GM19328 (cell line): ENCODE data around the gene C16orf96.

Experiments
- ATAC-seq: cut with Tn5 transposase; IDR thresholded peaks from one replicate; pipeline ENCODE4 v1.9.1; 2021; ENCODE audit warnings: mild to moderate bottlenecking, moderate library complexity; ENCODE audit not compliant: unreplicated experiment

C16orf96 gene

DNA sequence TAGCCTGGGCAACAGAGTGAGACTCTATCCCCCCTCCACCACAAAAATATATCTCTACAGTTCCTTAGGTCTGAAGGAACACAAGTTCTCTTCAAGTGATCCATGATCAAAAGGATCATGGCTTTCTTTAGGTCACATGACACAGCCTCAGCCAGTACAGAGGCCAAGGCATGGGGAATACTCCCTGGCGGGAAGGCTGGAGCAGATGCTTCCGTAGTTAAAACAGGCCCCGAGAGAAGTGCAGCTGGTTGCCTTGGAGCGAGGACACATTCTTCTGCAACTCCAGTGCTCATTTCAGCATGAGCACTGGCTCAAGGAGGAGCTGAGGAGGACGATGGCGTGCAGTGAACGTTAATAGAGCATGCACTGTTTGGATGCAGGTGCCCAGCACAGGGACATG, 31.1 kb upstream of the C16orf96 start:
- no peak for ATAC-seq

DNA sequence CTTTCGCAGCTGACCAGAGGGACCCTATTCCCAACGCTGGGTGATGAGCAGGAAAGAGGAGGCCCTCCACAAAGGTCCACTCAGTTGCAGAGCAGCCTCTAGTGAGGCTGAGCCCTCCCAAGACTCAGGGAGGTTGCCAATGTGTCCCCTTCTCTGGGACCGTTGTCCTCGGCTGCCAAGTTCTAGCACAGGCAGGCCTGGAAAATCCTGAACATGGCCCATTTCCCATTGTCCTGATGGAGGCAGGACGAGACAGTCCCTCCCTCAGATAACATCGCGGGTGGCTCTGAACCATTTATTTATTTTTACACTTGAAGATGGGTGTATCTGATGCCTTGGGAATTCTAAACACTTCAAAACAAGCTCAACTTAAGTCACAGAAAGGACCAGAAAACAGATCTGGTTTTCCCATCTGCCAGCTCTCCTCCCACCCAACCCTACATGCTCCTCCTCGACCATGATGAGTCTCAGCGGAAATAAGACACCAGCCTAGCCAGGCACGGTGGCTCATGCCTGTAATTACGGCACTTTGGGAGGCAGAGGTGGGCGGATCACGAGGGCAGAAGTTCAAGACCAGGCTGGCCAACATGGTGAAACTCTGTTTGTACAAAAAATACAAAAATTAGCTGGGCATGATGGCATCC, 30.4 kb upstream of the C16orf96 start:
- ATAC-seq = no peak

DNA sequence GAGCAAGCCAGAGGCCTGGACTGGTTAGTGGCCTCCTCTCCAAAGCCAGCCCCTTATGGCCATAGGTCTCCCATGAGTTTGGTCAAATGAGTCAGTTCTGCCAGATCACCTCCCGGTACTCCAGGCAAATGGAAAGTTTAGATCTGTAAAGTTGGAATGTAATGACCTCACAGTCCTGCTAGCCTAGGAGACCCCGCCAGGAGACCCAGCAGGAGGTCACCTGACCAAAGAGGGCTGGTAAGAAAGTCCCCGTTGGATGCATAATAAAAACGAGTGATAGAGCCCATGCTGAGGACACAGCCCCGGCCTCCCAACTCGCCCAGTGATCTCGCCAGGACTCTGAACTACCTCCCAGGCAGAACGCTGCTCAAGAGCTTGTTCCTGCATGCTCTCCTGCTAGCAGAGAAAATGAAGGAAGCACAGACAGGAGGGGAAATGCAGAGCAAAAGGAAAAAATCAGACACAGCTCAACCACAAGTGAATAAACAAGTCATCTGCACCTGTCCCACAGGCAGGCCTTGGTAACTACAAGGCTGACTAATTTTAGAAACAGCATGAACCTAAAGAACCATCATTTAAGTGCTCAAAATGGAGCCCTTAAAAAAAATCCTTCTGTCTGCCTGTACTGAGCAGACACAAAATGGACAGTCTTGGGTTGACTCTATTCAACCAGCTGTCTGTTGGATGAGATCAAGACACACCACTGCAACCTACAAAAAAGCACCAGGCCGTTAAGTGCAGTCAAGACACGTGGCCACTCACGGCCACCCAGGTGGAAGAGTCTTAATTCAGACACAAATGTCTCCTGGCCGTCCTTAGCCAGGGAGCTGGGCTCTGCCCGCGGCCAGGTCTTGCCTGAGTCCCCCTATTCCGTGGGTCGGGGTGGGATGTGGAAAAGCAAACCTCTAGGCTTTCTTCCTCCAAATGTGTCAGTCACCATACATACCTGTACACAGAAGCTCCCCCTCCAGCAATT, 26.8 kb upstream of the C16orf96 start:
- no peak for ATAC-seq

DNA sequence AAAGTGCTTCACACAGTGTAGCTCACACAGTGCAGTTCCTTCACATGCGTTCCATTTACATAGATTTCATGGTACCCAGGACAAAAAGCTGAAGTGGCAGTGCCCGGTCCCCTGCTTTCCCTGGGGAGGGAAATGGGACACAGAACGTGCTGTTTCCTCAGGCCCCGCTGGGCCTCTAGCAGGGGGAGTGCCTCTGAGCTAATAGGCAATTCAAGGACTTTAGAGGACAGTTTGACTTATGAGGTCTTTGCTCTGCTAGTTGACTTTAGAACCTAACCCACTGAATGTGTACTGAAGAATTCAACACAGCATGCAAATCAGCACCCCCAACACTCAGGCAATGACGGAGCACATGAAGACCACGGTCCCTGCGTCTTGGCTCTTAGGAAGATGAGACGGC, 24.3 kb upstream of the C16orf96 start:
- ATAC-seq = no peak

DNA sequence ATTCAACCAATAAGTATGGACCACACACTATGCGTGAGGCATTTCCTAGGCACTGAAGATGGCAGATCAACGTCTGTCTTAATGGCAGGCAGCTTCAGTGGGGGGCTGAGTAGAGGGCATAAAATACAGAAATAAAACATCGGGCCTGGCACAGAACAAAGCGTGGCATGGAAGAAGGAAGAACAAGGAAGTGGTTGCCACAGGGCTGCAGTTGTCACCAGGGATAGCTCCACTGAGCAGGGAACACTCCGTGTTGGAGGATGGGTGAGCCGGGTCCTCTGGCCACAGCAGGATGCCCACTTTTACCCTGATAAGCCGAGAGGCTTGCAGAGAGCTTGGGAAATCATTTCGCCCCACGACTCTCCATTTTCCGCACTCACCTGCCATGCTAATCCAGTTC, 23.9 kb upstream of the C16orf96 start:
- ATAC-seq = no peak

DNA sequence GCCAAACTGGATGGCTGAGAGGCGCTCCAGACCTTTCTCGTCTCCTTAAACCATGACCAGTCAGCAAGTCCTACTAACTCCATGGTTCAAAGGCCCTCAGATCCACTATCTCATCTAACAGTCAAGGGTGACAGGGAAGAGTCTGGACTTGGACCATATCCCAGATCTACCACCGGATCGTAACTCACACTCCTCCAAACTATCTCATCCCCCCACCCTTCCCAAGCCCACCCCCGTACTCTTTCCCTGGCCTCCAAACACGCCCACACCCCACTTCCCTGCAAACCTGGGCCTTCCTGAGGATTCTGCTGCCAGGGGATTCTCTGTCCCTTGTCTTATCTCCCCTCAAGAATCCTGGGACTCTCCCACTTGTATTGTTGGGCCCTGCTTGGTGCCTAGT, 22.6 kb upstream of the C16orf96 start:
- ATAC-seq = no peak

DNA sequence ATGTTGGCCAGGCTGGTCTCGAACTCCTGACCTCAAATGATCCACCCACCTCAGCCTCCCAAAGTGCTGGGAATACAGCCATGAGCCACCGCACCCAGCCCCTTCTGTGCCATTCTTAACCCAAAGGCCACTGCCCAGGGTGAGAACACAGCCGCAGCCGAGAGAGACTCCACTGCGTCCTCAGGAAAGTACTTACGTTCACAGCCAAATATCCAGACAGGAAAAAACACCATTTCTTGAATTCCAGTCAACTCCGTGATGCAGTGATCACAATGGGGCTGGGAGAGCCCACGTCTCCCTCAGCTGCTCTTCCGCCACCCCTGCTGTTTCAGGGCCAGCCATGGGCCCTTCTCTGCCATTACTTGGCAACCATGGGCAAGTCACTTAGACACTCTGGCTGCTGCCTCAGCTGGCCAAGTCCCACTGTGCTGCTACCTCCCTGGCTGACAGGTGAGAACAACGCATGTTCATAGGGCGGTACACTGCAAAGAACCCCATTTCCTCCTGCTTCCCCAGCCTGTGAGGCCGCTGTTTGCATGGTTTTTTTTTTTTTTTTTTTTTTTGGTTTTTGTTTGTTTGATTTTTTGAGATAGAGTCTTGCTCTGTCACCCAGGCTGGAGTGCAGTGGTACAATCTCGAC, 21.9 kb upstream of the C16orf96 start:
- ATAC-seq = no peak

DNA sequence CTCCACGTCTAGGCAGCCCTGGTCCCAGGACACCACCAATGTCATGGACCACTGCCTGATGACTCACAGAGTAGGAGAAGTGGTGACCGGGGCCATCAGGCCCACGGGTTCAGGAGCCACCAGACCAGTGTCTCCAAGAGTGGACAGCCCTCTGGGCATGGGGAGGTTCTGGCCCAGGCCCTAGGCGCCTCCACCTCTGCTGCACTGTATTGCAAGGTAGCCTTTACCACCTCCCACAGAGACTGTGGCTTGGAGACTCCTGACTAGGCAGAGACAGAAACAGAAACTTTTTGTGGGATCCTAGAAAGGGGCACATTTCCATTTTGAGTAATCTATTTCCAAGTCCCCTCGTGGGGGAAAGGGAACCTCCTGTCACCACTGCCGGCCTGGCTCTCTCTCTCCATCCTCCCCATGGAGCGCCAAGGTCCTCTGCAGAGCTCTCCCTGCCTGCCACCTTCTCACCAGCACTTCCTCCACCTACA, 20.5 kb upstream of the C16orf96 start:
- ATAC-seq = no peak

DNA sequence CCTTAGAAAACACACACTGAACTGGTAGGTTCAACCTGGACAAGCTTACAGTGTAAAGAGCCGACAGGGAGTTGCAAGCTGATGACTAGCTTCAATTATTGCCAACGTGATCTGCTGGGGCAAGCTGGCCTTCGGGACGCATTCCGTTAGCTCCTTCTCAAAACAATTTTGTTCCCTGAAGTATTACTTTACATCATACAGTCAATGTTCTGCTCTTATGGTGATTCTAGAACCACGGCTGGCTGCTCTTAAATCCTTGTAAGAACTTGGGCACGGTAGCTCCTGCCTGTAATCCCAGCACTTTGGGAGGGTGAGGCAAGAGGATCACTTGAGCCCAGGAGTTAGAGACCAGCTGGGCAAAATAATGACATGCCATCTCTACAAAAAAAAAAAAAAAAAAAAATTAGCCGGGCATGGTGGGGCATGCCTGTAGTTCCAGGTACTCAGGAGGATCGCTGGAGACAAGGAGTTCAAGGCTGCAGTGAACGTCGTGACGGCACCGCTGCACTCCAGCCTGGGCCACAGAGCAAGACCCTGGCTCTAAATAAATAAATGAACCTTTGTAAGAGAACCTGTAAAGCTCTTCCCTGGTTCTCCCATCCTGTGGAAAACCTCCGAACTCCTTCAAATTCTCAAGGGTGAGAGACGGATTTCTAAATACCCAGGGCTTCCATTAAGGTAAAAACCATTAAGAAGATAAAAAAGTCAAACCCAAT, 19.6 kb upstream of the C16orf96 start:
- no peak for ATAC-seq

DNA sequence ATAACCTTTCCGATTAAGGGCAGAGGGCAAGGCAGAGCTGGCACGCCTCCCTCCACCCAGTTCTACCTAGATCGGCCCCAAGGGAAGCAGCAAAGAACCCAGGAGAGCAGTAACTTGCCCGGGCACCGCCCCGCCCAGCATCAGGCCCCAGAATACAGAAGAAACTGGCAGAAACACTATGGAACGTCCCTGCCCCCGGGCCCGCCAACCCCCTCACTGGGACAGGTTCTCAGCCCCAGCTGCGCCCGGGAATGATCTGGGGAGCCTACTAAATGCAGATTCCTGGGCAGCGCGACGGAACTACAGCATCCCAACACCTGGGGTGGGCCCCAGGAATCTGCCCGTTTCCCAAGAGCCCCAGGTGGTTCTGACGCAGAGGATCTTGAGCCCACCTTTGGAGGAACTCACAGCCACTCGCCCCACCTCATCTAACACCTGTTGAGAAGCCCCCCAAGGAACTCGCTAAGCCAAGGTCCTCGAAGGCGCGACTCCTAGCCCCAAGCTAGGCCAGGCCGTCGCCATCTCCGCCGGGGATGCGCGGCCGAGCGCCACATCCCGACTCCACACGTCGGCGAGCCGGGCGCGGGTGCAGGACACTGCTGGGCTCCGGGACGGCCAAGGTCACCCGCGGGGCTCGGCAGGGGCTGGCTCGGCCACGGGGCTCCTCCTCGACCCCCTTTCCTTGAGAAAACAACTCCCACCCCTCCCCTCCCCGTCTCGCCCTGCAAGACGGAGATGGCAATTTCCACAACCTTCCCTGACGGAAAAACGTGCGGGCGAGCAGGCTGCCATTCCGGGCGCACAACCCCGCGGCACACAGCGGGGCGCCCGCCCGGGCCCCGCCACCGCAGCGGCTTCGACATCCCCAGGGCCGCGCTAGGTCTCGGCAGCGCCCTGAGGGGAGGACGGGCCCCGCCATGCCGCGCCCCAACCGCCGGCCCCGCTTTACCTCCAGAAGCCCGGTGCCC, 18.5 kb upstream of the C16orf96 start:
- ATAC-seq = peak; percentile 34

DNA sequence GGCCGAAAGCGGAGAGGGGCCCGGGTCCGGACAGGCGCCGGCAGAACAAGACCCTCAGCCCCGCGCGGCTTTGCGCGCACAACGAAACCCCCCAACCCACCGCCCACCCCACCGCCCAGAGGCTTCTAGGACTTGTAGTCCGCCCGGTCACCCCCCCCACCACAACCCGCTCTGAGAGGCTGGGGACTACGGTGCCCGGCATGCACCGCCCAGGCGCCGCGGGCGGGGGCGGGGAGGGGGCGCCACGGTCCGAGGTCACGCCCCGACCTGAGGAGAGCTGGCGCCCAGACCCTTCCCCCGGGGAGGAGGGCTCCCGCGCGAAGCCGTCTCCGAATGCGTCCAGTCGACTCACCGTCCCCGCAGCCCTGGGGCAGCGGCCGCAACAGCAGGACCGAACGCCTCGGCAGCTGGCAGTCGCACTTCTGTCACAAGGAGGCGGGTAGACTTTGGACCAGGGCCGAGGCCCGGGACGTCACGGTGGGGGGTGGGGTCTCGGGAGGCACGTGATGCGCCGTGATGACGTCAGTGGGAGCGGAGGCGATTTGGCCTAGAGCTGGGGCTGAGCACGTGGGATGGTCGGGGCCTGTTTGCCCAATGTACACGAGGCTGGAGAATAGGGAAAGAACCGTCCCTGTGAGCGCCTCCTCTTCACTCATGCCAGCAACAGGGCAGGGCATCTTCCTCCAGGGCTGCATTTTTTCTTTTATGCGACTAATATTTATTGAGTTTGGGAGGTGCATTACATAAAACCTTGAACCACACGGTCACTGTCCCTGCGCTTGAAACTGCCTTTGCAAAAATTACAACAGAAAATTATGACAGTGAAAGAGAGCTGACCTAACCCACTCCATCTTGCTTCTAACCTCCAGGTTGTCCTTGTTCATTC, 17.5 kb upstream of the C16orf96 start, which contains the start of gene CDIP1:
TSS of gene CDIP1 (minus strand) at position 424 of the 886 bp plus-strand sequence. CDS start 24,643 bp downstream, outside the sequence.
- ATAC-seq = peak; percentile 71

DNA sequence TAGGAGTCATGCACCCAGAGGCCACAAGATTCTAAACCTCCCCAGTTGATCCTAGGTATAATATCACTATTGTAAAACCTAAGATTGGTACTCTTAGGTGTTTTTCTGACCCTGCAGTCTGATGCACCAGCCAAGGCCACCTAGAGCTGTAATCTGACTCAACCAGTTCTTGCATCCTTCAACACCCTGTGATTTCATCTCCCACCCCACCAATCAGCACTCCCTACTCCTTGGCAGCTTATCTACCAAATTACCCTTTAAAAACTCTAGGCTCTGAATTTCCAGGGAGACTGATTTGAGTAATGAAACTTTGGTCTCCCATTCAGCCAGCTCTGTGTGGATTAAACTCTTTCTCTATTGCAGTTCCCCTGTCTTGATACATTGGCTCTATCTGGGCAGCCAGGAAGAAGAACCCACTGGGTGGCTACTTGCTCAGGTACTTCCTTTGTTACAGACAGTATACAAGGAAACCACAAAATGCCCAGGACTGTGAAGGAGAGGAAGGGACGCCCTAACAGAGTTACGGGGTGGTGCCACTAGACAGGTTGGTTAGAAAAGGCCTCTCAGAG, 16.3 kb upstream of the C16orf96 start:
- ATAC-seq = no peak

DNA sequence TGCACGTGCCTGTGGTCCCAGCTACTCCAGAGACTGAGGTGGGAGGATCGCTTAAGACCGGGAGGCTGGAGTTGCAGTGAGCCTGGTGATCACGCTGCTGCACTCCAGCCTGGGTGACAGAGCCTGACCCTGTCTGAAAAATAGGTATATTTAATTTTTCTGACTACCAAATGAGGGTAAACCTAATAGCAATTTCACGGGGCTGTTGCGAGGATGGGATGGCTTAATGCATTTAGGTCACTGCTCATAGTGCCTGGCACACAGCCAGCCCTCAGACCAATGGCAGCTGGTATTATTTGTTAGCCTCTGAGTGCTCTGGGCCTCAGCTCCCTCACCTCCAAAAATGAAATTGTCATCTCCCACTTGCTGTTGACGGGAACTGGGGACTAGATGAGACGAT, 11.7 kb upstream of the C16orf96 start:
- ATAC-seq = no peak

DNA sequence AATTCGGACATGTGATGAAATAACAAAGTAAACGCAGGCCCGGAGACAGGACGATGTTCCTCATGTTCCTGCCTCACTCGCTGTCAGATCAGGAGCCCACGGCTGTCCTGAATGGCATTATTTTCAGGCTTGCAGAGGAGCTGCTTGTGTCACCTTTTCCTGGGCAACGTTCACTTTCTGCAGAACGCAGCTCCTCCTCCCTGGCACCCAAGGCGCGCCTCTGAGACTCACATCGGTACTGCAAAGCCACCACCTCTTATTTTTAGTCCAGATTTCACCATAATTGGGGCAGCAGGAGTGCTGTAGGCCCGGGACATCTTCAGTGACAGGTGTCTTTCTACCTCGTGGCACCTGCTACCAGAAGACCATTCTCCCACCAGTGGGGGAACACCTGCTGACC, 8.0 kb upstream of the C16orf96 start:
- ATAC-seq = no peak

DNA sequence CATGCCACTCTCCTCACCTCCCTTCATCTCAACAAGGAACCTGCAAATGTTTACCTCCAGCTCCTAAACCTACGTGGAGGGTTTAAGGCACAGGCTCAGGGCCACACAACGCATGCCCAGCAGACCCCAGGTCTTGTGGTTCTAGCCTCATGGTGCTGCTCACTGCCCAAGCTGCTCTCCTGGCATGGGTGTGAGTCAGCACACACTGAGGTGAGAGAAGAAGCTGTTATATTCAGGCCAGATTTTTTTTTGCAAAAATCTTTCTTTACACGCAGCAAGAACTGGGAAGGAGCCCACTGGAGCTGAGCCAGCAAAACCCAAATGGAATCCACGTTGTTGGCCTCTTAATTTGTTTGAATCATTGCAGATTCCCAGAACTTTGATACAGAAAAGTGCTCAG, 5.5 kb upstream of the C16orf96 start:
- no peak for ATAC-seq

DNA sequence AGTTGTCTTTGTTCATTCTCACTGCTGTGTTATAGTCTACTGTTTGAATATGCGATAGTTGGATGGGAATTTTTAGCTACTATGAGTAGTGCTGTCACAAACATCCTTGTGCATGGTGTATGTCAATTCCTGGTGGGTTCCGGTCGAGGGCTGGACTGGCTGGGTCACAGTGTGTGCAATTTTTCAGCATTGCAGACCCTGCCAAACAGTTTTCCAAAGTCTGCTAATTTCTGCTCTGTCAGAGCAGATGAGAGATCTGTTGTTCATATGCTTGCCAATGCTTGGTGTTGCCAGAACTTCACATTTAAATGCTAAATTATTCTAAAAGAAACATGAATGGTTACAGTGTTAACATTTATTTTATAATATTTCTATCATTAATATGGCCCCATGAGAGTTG, 3.6 kb upstream of the C16orf96 start:
- no peak for ATAC-seq

DNA sequence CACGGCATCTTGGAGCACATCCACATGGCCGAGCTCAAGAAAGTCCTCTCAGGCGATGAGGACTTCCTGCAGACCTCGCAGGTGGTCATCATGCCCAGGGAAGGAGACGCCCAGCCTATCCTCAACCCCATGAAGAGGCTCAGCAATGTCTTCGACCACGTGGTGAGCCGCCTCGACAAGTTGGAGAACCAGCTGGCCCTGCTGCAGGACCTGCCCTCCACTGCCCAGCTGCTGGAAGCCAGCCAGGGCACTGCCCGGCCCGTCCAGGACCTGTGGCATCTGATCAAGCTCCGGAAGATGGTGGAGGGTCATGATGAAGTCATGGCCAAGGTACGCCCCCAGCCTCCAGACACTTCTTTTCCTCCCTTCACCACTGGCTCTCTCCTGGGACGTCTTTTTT, 440 bp downstream of the C16orf96 start:
- no peak for ATAC-seq

DNA sequence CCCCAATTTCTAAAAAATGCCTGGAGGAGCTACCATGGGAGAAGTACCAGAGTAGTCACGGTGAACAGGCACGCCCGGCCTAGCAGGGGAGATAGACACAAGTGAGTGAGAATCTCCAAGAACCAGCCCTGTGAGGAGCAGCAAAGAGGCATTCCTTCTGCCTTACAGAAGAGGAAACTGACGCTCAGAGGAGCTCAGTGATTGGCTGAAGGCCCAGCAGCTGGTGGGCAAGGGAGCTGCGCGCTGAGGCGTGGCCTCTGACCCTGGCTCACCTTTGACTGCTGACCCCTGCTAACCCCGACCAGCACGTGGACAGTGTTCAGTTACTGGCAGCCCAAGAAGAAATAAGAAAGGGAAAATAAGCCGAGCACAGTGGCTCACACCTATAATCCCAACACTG, 1.8 kb downstream of the C16orf96 start:
- ATAC-seq = no peak
